ENCODE data around the gene BRINP2. TPM values are rescaled to one million over a fixed set of nuclear protein-coding genes. Genes with fewer than 3 reads are reported as not detected.

BRINP2 gene
- total and polyA plus RNA-seq, 4 donors = 0.05 to 0.75 (median 0.36) TPM

DNA sequence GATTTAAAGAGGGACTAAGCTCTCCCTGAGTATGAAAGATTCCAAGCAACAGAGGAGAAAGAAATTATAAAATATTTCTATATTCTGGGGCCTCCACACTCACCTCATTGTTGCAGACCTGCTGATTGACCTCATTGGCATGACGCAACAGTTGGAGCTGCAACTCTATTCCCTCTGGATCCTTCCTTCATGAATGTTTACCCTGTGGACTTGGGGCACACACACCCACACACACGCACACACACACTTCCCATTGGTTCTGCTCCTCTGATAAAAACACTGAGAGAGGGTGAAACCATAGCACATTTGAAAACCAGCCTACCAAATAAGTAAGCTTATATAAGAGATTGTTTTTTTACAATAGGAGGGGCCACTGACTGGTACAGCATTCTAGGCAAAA lies 159.1 kb downstream of the BRINP2 start:
- no peaks in the 10 kb centered on the region for H3K36me3 ChIP-seq (ENCODE audit: control insufficient read depth in 4 of 4, insufficient read depth in 3 of 4, low read depth in 1 of 4, low read length in 3 of 4)
- TF ChIP-seq, protein P1, sequence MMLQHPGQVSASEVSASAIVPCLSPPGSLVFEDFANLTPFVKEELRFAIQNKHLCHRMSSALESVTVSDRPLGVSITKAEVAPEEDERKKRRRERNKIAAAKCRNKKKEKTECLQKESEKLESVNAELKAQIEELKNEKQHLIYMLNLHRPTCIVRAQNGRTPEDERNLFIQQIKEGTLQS (IDR thresholded peaks at IDR 0.05) = no peak
- TF ChIP-seq GABPA (IDR thresholded peaks at IDR 0.05 in 1 of 2, conservative IDR thresholded peaks at IDR 0.05 in 1 of 2) (no peak), SP1 (IDR thresholded peaks at IDR 0.05) (no peak), RAD21 (IDR thresholded peaks at IDR 0.05) (no peak), JUND (IDR thresholded peaks at IDR 0.05) (no peak), NR2F2 (IDR thresholded peaks at IDR 0.05) (no peak), RXRA (IDR thresholded peaks at IDR 0.05) (no peak), FOXA1 (IDR thresholded peaks at IDR 0.05) (no peak), YY1 (IDR thresholded peaks at IDR 0.05) (no peak), HNF4A (conservative IDR thresholded peaks at IDR 0.05) (no peak), TAF1 (conservative IDR thresholded peaks at IDR 0.05) (no peak), EGR1 (IDR thresholded peaks at IDR 0.05; ENCODE audit: low read depth in 2 of 2) (no peak)
- TF ChIP-seq, protein P2, sequence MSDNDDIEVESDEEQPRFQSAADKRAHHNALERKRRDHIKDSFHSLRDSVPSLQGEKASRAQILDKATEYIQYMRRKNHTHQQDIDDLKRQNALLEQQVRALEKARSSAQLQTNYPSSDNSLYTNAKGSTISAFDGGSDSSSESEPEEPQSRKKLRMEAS (IDR thresholded peaks at IDR 0.05) = no peak
- TF ChIP-seq, protein P3, sequence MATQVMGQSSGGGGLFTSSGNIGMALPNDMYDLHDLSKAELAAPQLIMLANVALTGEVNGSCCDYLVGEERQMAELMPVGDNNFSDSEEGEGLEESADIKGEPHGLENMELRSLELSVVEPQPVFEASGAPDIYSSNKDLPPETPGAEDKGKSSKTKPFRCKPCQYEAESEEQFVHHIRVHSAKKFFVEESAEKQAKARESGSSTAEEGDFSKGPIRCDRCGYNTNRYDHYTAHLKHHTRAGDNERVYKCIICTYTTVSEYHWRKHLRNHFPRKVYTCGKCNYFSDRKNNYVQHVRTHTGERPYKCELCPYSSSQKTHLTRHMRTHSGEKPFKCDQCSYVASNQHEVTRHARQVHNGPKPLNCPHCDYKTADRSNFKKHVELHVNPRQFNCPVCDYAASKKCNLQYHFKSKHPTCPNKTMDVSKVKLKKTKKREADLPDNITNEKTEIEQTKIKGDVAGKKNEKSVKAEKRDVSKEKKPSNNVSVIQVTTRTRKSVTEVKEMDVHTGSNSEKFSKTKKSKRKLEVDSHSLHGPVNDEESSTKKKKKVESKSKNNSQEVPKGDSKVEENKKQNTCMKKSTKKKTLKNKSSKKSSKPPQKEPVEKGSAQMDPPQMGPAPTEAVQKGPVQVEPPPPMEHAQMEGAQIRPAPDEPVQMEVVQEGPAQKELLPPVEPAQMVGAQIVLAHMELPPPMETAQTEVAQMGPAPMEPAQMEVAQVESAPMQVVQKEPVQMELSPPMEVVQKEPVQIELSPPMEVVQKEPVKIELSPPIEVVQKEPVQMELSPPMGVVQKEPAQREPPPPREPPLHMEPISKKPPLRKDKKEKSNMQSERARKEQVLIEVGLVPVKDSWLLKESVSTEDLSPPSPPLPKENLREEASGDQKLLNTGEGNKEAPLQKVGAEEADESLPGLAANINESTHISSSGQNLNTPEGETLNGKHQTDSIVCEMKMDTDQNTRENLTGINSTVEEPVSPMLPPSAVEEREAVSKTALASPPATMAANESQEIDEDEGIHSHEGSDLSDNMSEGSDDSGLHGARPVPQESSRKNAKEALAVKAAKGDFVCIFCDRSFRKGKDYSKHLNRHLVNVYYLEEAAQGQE (IDR thresholded peaks at IDR 0.05) = no peak

More for the DNA sequence above, 159.1 kb downstream of the BRINP2 start:
- Histone ChIP-seq H3K4me1 (ENCODE audit: control insufficient read depth in 4 of 4, insufficient read depth in 4 of 4, low read length in 3 of 4) (no peaks in the 10 kb centered on the region), H3K27me3 (ENCODE audit: control insufficient read depth in 4 of 4, insufficient read depth in 4 of 4, low read length in 3 of 4) (no peaks in the 10 kb centered on the region), H3K27ac (ENCODE audit: low read depth in 1 of 2, low read length in 2 of 2) (no peak overlapping the region), H3K9ac (ENCODE audit: low read depth in 1 of 2, low read length in 2 of 2) (no peak overlapping the region), H3K9me3 (ENCODE audit: control insufficient read depth in 4 of 4, low read length in 3 of 4) (no peaks in the 10 kb centered on the region), H3K4me3 (ENCODE audit: low read depth in 1 of 3, low read length in 3 of 3) (no peak overlapping the region)
- 58% methylated on average over 2 of the region's 2 CpGs for WGBS
- DNase-seq (ENCODE audit: low spot score) = no peak

Other genes starting within 250 kb of the BRINP2 start
- gene ASTN1, start 6.2 kb upstream of the BRINP2 start, total RNA-seq = under 1 TPM; 0.25 to 0.28 TPM
- under 1 TPM; 0.10 TPM for gene ASTN1, start 6.2 kb upstream of the BRINP2 start, polyA plus RNA-seq